ENCODE measurements around the gene SCUBE2. TPM values are rescaled to one million over a fixed set of nuclear protein-coding genes. Genes with fewer than 3 reads are reported as not detected.

SCUBE2 gene
- polyA plus RNA-seq, 2 of the 4 experiments (the other 2 are of a cell fraction), result 0.49 to 0.63 TPM

DNA sequence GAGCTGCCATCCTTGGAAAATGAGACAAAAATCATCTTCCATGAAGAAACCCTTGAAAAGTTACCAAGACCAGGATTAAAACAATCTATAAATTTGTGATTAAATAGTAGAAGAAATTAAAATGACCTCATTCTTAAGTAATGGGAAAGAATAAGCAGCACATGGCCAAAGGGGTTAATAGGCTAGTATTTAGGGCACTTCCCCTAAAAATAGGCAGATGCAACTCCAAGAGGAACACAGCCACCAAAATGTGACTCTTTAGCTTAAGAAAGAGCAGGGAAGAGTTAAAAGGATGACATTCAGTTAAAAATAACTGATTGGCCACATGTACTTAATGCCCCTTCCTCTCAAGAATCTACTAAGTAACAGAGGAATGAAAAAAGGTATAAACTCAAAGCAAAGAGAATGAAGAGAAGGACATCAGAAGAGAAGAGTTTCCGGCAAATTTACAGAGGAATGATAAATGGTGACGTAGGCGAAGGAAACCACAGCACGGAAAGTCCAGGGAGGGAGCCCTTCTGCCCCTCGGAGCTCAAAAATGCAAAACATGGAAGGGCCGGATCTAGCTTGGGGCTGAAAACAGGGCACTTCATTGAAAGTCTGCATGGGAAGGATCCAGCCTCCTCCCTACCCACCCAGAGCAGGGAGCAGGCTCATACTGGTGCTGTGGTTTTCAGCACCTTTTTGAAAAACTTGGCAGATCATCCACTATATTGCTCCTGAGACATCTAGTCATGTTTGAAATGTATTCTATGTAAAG, 17.8 kb downstream of the SCUBE2 start:
- Histone ChIP-seq H3K9me3 (no peaks in the 10 kb centered on the region), H3K27ac (no peak overlapping the region), H3K4me2 (no peak overlapping the region), H3K4me3 (no peak overlapping the region), H3K4me1 (no peaks in the 10 kb centered on the region)
- FAIRE-seq (no peak), ATAC-seq (no peak), DNase-seq (ENCODE audit: low read depth in 1 of 2, low spot score in 1 of 2) (no peak)
- TF ChIP-seq NR3C1 (IDR thresholded peaks at IDR 0.05), result no peak
- WGBS (ENCODE audit: missing lambda C conversion rate), result 75% methylated on average over 6 of the region's 6 CpGs
- ChIA-PET CTCF (interaction anchor here (0.6 to 3.8 kb wide), 3 partner anchors 10 to 58 kb away, joined by 3 to 18 read pairs (median 13); no protein-coding TSS in a partner anchor), POLR2A (no interaction called here)

DNA sequence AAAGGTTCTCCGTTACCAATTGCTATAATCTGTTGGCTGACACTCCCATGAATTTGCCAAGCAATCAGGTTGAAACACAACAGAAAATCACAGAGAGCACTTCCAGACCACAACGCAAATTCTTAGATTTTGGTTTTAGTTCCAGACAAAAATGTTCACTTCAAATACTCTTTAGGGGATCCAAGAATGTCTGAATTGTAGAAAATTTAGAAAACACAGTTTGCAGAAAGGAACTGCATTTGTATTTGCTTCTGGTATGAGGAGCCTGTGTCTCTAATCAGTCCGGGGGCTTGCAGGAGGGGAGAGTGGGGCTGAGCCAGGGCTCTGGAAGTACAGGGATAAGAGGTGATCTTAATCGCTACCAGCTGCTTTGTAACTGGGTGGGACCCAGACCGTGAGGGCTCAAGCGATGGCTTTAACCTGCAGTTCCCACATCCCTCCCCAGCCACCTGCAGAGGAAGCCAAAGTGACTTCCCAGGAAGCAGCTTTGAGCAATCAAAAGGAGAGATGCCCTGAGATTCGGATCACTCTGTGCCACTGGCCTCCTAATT, 18.7 kb downstream of the SCUBE2 start:
- H3K4me2 ChIP-seq, result no peak overlapping the region
- POLR2A ChIA-PET, result no interaction called here
- WGBS (ENCODE audit: missing lambda C conversion rate), result 70% methylated on average over 7 of the region's 7 CpGs
- FAIRE-seq, result no peak
- H3K27ac ChIP-seq, result no peak overlapping the region
- TF ChIP-seq CHD4 (IDR thresholded peaks at IDR 0.05; ENCODE audit: borderline replicate concordance) (no peak), POLR2A (IDR thresholded peaks at IDR 0.05; ENCODE audit: low read length) (no peak), EP300 (IDR thresholded peaks at IDR 0.05) (no peak), POLR2AphosphoS2 (conservative IDR thresholded peaks at IDR 0.05; ENCODE audit: low read length) (no peak), JUN (IDR thresholded peaks at IDR 0.05) (no peak), RARB (CRISPR knock-in tag; IDR thresholded peaks at IDR 0.05) (no peak), RNF2 (IDR thresholded peaks at IDR 0.05; ENCODE audit: borderline replicate concordance, low read depth) (no peak), ZSCAN20 (CRISPR knock-in tag; IDR thresholded peaks at IDR 0.05) (no peak), PHF8 (IDR thresholded peaks at IDR 0.05; ENCODE audit: borderline replicate concordance, low read depth) (no peak), FOSB (CRISPR knock-in tag; IDR thresholded peaks at IDR 0.05) (no peak), MYC (IDR thresholded peaks at IDR 0.05; ENCODE audit: borderline replicate concordance, low read length) (no peak), ZC3H11A (IDR thresholded peaks at IDR 0.05) (no peak), FOXS1 (CRISPR knock-in tag; IDR thresholded peaks at IDR 0.05) (no peak), MAZ (IDR thresholded peaks at IDR 0.05; ENCODE audit: borderline replicate concordance, low read depth, low read length) (no peak)
- TF ChIP-seq, protein P1, sequence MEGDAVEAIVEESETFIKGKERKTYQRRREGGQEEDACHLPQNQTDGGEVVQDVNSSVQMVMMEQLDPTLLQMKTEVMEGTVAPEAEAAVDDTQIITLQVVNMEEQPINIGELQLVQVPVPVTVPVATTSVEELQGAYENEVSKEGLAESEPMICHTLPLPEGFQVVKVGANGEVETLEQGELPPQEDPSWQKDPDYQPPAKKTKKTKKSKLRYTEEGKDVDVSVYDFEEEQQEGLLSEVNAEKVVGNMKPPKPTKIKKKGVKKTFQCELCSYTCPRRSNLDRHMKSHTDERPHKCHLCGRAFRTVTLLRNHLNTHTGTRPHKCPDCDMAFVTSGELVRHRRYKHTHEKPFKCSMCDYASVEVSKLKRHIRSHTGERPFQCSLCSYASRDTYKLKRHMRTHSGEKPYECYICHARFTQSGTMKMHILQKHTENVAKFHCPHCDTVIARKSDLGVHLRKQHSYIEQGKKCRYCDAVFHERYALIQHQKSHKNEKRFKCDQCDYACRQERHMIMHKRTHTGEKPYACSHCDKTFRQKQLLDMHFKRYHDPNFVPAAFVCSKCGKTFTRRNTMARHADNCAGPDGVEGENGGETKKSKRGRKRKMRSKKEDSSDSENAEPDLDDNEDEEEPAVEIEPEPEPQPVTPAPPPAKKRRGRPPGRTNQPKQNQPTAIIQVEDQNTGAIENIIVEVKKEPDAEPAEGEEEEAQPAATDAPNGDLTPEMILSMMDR (IDR thresholded peaks at IDR 0.05), result no peak
- TF ChIP-seq, protein P2, sequence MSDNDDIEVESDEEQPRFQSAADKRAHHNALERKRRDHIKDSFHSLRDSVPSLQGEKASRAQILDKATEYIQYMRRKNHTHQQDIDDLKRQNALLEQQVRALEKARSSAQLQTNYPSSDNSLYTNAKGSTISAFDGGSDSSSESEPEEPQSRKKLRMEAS (IDR thresholded peaks at IDR 0.05), result no peak
- no peak overlapping the region for H3K4me3 ChIP-seq
- no peak for DNase-seq (ENCODE audit: low read depth in 1 of 2, low spot score in 1 of 2)
- H3K9me3 ChIP-seq, result no peaks in the 10 kb centered on the region
- no peaks in the 10 kb centered on the region for H3K4me1 ChIP-seq
- ATAC-seq, result no peak
- CTCF ChIA-PET, result interaction anchor here (0.6 kb wide), 1 partner anchor 9 kb away, joined by 3 read pairs; no protein-coding TSS in a partner anchor

DNA sequence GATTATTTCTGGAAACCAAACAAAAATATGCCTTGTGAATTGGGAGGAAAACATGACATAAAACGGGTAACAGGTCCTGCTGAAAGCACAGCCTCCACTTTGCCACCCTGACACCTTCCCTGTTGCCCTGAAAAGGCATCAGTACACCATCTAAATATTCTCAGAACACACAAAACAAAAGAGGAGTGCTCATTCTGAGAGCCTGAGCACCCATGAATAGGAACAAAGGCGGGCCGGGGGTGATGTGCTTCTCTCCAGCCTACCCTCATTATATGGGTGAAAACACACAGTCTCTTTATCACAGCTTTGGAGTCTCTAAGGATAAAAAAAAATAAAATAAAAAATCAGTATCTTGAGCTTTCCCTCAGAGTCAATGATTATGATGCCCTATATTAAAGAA, 19.7 kb downstream of the SCUBE2 start:
- no peak overlapping the region for H3K27ac ChIP-seq
- POLR2A ChIA-PET, result no interaction called here
- ATAC-seq, result no peak
- TF ChIP-seq, protein P3, sequence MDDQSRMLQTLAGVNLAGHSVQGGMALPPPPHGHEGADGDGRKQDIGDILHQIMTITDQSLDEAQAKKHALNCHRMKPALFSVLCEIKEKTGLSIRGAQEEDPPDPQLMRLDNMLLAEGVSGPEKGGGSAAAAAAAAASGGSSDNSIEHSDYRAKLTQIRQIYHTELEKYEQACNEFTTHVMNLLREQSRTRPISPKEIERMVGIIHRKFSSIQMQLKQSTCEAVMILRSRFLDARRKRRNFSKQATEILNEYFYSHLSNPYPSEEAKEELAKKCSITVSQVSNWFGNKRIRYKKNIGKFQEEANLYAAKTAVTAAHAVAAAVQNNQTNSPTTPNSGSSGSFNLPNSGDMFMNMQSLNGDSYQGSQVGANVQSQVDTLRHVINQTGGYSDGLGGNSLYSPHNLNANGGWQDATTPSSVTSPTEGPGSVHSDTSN (IDR thresholded peaks at IDR 0.05), result no peak
- TF ChIP-seq KDM5A (IDR thresholded peaks at IDR 0.05) (no peak), CHD2 (IDR thresholded peaks at IDR 0.05; ENCODE audit: low read length, partially characterized antibody) (no peak), HOXB5 (CRISPR knock-in tag; IDR thresholded peaks at IDR 0.05) (no peak), ESRRA (IDR thresholded peaks at IDR 0.05; ENCODE audit: borderline replicate concordance, low read length) (no peak), ZNF302 (CRISPR knock-in tag; IDR thresholded peaks at IDR 0.05) (no peak), SREBF2 (IDR thresholded peaks at IDR 0.05) (no peak), EHF (CRISPR knock-in tag; IDR thresholded peaks at IDR 0.05) (no peak), MAFK (IDR thresholded peaks at IDR 0.05; ENCODE audit: partially characterized antibody) (no peak), ZSCAN20 (CRISPR knock-in tag; IDR thresholded peaks at IDR 0.05) (no peak), TP53 (CRISPR knock-in tag; IDR thresholded peaks at IDR 0.05) (no peak), CBX8 (IDR thresholded peaks at IDR 0.05) (no peak), POLR2AphosphoS2 (conservative IDR thresholded peaks at IDR 0.05; ENCODE audit: low read length) (no peak), MAZ (IDR thresholded peaks at IDR 0.05; ENCODE audit: borderline replicate concordance, low read depth, low read length) (no peak)
- TF ChIP-seq, protein P4, sequence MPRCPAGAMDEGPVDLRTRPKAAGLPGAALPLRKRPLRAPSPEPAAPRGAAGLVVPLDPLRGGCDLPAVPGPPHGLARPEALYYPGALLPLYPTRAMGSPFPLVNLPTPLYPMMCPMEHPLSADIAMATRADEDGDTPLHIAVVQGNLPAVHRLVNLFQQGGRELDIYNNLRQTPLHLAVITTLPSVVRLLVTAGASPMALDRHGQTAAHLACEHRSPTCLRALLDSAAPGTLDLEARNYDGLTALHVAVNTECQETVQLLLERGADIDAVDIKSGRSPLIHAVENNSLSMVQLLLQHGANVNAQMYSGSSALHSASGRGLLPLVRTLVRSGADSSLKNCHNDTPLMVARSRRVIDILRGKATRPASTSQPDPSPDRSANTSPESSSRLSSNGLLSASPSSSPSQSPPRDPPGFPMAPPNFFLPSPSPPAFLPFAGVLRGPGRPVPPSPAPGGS (IDR thresholded peaks at IDR 0.05), result no peak
- TF ChIP-seq, protein P5, sequence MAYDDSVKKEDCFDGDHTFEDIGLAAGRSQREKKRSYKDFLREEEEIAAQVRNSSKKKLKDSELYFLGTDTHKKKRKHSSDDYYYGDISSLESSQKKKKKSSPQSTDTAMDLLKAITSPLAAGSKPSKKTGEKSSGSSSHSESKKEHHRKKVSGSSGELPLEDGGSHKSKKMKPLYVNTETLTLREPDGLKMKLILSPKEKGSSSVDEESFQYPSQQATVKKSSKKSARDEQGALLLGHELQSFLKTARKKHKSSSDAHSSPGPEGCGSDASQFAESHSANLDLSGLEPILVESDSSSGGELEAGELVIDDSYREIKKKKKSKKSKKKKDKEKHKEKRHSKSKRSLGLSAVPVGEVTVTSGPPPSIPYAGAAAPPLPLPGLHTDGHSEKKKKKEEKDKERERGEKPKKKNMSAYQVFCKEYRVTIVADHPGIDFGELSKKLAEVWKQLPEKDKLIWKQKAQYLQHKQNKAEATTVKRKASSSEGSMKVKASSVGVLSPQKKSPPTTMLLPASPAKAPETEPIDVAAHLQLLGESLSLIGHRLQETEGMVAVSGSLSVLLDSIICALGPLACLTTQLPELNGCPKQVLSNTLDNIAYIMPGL (CRISPR knock-in tag; IDR thresholded peaks at IDR 0.05; ENCODE audit: borderline replicate concordance), result no peak

More for the DNA sequence above, 19.7 kb downstream of the SCUBE2 start:
- Histone ChIP-seq H3K4me2 (no peak overlapping the region), H3K4me1 (no peaks in the 10 kb centered on the region), H3K9me3 (no peaks in the 10 kb centered on the region), H3K4me3 (no peak overlapping the region)
- CTCF ChIA-PET, result no interaction called here
- no peak for FAIRE-seq
- WGBS (ENCODE audit: missing lambda C conversion rate), result 72% methylated on average over 3 of the region's 3 CpGs
- no peak for DNase-seq (ENCODE audit: low read depth in 1 of 2, low spot score in 1 of 2)

Measured in A549 (cell line).